ENCODE measurements around the gene THADA. TPM values are rescaled to one million over a fixed set of nuclear protein-coding genes. Genes with fewer than 3 reads are reported as not detected.

The THADA gene
- polyA plus RNA-seq, 1 donor (not counting 4 experiments of a cell fraction or from before 2014, with no cell fraction given): 22.6 TPM

- peaks cover 2 to 3% of the 10 kb centered on the region in 2 experiments for H3K36me3 ChIP-seq (ENCODE audit: control insufficient read depth in 2 of 2, extremely low read depth in 1 of 2, insufficient read depth in 2 of 2, low read length in 2 of 2)
- no peak for TF ChIP-seq EZH2 (IDR thresholded peaks at IDR 0.05; ENCODE audit: low read length)
- TF ChIP-seq, protein P1, sequence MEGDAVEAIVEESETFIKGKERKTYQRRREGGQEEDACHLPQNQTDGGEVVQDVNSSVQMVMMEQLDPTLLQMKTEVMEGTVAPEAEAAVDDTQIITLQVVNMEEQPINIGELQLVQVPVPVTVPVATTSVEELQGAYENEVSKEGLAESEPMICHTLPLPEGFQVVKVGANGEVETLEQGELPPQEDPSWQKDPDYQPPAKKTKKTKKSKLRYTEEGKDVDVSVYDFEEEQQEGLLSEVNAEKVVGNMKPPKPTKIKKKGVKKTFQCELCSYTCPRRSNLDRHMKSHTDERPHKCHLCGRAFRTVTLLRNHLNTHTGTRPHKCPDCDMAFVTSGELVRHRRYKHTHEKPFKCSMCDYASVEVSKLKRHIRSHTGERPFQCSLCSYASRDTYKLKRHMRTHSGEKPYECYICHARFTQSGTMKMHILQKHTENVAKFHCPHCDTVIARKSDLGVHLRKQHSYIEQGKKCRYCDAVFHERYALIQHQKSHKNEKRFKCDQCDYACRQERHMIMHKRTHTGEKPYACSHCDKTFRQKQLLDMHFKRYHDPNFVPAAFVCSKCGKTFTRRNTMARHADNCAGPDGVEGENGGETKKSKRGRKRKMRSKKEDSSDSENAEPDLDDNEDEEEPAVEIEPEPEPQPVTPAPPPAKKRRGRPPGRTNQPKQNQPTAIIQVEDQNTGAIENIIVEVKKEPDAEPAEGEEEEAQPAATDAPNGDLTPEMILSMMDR (optimal IDR thresholded peaks at IDR 0.05 in 1 of 3, IDR thresholded peaks at IDR 0.05 in 1 of 3, conservative IDR thresholded peaks at IDR 0.05 in 1 of 3; ENCODE audit: extremely low read depth in 1 of 3, insufficient read depth in 2 of 3, low read length in 3 of 3): no peak
- no peaks in the 10 kb centered on the region for H3K27me3 ChIP-seq (ENCODE audit: control insufficient read depth, extremely low read depth, insufficient read depth, low read length)
- H3K79me2 ChIP-seq (ENCODE audit: control insufficient read depth, insufficient read depth, low read length): no peaks in the 10 kb centered on the region
- H4K20me1 ChIP-seq (ENCODE audit: control insufficient read depth, extremely low read depth, insufficient read depth, low read length): no peaks in the 10 kb centered on the region
- H3K9me3 ChIP-seq (ENCODE audit: control insufficient read depth, low read depth, low read length): no peaks in the 10 kb centered on the region
- FAIRE-seq (no peak), DNase-seq (ENCODE audit: low read depth, low spot score) (no peak)
- dilution Hi-C loops (cut with MboI; ENCODE audit: extremely low pct_ligation_motif_present, low sequenced_read_pairs): no loop called here
- no peaks in the 10 kb centered on the region for H3K9me1 ChIP-seq (ENCODE audit: control insufficient read depth, extremely low read depth, insufficient read depth, low read length)
- H3K9ac ChIP-seq (ENCODE audit: control insufficient read depth, extremely low read depth, insufficient read depth, low read length): no peak overlapping the region
- no peak overlapping the region for H3K4me3 ChIP-seq (ENCODE audit: control insufficient read depth in 2 of 3, extremely low read depth in 1 of 3, insufficient read depth in 2 of 3, low read depth in 1 of 3, low read length in 3 of 3)
- H3K4me1 ChIP-seq (ENCODE audit: control insufficient read depth, extremely low read depth, insufficient read depth, low read length): peaks cover 14% of the 10 kb centered on the region
- H2AFZ ChIP-seq (ENCODE audit: control insufficient read depth, low read length): no peak overlapping the region
- no peak overlapping the region for H3K4me2 ChIP-seq (ENCODE audit: control insufficient read depth, extremely low read depth, insufficient read depth, low read depth, low read length)
- H3K27ac ChIP-seq (ENCODE audit: control insufficient read depth, insufficient read depth, low read length): no peak overlapping the region
Observed at GRCh38 chr2:43400508-43400907, 195.3 kb downstream of the THADA start.

- Histone ChIP-seq H3K9me3 (ENCODE audit: control insufficient read depth, low read depth, low read length) (no peaks in the 10 kb centered on the region), H3K9ac (ENCODE audit: control insufficient read depth, extremely low read depth, insufficient read depth, low read length) (no peak overlapping the region), H3K9me1 (ENCODE audit: control insufficient read depth, extremely low read depth, insufficient read depth, low read length) (no peaks in the 10 kb centered on the region), H4K20me1 (ENCODE audit: control insufficient read depth, extremely low read depth, insufficient read depth, low read length) (no peaks in the 10 kb centered on the region), H3K4me3 (ENCODE audit: control insufficient read depth in 2 of 3, extremely low read depth in 1 of 3, insufficient read depth in 2 of 3, low read depth in 1 of 3, low read length in 3 of 3) (no peak overlapping the region), H3K79me2 (ENCODE audit: control insufficient read depth, insufficient read depth, low read length) (no peaks in the 10 kb centered on the region), H3K36me3 (ENCODE audit: control insufficient read depth in 2 of 2, extremely low read depth in 1 of 2, insufficient read depth in 2 of 2, low read length in 2 of 2) (peaks cover 2 to 3% of the 10 kb centered on the region in 2 experiments), H3K4me1 (ENCODE audit: control insufficient read depth, extremely low read depth, insufficient read depth, low read length) (peaks cover 14% of the 10 kb centered on the region), H2AFZ (ENCODE audit: control insufficient read depth, low read length) (no peak overlapping the region), H3K27ac (ENCODE audit: control insufficient read depth, insufficient read depth, low read length) (no peak overlapping the region), H3K4me2 (ENCODE audit: control insufficient read depth, extremely low read depth, insufficient read depth, low read depth, low read length) (no peak overlapping the region), H3K27me3 (ENCODE audit: control insufficient read depth, extremely low read depth, insufficient read depth, low read length) (no peaks in the 10 kb centered on the region)
- FAIRE-seq (no peak), DNase-seq (ENCODE audit: low read depth, low spot score) (no peak)
- dilution Hi-C loops (cut with MboI; ENCODE audit: extremely low pct_ligation_motif_present, low sequenced_read_pairs): no loop called here
- TF ChIP-seq, protein P1 (optimal IDR thresholded peaks at IDR 0.05 in 1 of 3, IDR thresholded peaks at IDR 0.05 in 1 of 3, conservative IDR thresholded peaks at IDR 0.05 in 1 of 3; ENCODE audit: extremely low read depth in 1 of 3, insufficient read depth in 2 of 3, low read length in 3 of 3): no peak
Observed at GRCh38 chr2:43399515-43400264, 196.1 kb downstream of the THADA start.

Measured in keratinocyte (primary cell).